Stimulated activated CD4-positive, alpha-beta T cell treated with anti-CD3 and anti-CD28 coated beads, Interleukin-12 subunit alpha, Interleukin-12 subunit beta, amount 100 ng/mL, for 4 hours (primary cell): ENCODE data around the gene NTMT1.
A peak's percentile ranks its signal among the peaks of the same experiment; 100 is the strongest.
"Not testable (repeated sequence)": the region's sequence is repeated elsewhere in the genome, so short reads cannot be mapped to it uniquely, and the experiment has no call there.

ENCODE experiments used
- DNase-seq: peaks from one replicate; pipeline ENCODE4 v3.0.0-alpha.2; 2020

The NTMT1 gene

DNA sequence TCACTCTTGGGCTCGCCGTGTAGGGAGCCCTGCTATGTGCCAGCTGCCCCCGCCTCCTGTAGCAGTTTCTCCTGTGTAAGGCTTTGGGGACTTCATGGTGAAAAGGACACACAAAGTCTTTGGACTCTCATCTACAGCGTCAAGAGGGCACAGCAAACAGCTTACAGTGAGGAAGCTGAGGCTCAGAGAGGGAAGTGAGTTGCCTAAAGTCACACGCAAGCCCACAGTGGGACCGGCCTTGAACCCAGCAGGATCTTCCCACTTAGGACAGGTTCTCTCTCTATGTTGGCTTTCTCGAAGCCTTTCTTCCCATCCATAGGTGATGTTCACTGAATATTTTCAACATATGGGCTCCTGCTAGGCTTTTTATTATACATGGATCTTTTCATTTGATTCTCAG, 29.7 kb downstream of the NTMT1 start:
- DNase-seq: no peak

DNA sequence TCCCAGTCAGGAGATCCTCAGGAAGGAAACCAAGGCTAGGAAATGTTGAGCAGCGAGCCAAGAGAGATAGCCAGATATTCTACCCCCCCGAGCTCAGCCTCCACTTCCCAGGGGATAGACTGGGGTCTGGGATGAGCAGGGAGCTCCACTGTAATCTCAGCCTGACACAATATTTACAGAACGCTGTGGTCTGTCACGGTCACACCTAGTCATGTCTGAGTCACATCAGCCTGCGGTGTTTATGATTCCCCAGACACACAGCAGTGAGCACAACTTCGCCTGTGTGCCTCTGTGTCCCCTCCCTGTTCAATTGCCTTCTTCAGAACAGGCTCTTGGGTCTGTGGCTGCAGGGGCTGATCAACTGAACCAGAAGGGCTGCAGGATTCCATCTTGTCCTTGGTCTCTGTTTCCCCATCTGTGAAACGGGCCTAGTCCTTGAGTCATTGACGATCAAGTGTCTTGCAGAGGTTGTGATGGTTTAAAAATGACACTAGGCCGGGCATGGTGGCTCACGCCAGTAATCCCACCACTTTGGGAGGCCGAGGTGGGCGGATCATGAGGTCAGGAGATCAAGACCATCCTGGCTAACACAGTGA, 30.9 kb downstream of the NTMT1 start:
- DNase-seq: no peak

DNA sequence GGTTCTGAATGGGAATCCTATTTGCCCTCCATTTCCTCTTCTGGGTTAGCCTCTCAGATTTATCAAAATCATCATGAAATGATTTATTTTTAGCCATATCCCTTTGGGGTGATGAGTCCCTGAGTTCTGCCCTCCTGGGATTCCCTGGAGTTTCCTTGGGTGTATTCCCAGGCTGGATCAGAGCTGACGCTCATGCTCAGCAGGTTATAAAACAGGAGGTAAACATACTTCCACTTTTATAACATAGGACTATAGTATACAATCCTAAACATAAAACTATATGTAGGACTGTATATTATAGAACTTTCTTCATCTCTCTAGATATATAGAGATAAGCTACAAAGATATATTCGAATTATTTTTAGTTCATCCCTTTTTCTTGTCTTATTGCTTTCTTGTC, 35.1 kb downstream of the NTMT1 start:
- DNase-seq: no peak

DNA sequence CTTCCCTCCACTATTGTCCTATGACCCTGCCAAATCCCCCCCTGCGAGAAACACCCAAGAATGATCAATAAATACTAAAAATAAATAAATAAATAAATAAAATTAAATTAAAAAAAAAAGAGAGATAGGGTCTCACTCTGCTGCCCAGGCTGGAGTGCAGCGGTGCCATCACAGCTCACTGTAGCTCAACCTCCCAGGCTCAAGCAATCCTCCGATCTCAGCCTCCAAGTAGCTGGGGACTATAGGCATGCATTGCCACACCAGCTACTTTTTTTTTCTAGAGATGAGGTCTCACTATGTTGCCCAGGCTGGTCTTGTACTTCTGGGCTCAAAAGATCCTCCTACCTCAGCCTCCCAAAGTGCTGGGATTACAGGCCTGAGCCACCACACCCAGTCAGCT, 36.3 kb downstream of the NTMT1 start:
- DNase-seq: not testable (repeated sequence)

DNA sequence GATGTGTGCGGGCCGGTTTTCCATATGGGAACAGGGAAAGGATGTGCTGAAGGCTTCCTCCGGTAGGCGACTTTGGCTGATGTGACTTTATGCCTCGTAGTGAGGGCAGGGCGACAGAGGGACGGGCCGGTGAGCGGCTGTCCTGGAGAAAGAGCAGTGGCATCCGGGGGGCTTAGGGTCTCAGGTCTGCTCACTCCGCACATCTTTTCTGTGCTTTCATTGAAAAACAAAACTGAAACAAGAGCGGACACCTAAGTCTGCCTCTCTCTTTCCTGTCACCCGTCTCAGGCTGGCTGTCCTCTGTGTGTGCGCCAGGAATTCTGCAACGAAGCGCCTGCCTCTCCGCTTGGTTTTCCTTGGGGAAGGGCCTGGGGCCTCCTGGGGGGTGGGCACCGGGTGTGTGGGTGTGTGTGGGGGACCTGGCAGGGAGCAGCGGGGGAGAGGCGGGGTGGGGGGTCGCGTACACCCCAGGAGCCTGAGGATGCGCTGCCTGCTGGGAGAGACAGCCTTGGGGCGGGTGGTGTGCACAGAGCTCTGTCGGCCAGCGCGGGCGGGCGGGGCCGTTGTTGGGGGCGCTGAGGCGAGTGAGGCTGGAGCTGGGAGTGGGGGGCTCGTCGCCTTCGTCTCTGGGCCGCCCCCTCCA, 38.9 kb downstream of the NTMT1 start:
- DNase-seq: no peak

DNA sequence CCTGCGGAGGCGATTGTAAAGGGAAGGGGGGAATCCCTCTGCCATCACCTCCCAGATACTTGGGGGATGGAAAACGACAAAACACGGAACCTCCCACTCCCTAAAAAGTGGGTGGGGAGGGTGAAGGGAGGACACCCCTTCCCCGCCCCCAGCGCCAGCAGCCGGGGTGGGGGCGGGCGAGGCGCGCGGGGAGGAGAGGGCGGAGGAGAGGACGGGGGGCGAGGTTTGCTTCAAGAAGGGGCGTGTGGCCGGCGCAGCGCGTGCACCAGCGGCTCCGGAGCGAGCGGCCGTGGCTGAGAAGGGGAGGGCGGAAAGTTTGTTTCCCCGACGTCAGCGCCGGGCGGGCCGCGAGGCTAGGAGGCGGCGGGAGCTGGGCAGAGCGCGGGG, 39.4 kb downstream of the NTMT1 start, which contains the start of gene PRRX2:
Gene PRRX2, plus strand, starts transcription at position 259 of the 387 bp plus-strand sequence. CDS start 221 bp downstream, outside the sequence.
- peak; percentile 39 for DNase-seq

DNA sequence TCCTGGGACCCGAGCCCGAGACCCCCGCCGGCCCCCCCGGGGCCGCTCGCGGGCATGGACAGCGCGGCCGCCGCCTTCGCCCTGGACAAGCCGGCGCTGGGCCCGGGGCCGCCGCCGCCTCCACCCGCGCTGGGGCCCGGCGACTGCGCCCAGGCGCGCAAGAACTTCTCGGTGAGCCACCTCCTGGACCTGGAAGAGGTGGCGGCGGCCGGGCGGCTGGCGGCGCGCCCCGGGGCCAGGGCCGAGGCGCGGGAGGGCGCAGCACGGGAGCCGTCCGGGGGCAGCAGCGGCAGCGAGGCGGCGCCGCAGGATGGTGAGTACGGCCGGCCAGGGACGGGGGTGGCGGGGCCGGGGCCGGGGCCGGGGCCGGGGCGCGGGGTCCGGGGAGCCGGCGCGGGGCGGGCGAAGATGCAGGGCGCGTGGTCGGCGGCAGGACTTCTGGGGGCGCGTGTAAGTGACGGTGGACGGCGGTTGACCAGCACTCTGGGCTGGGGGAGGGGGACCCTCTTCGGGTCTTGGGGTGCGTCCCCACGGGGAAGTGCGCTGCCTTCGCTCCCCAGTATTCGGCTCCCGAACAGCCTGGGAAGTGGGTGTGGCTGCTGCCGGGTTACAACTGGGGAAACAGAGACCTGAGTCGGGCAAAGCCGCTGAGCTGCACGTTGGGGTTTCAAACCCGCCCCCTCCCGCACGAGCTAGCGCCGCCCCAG, 40.0 kb downstream of the NTMT1 start:
- DNase-seq: no peak

DNA sequence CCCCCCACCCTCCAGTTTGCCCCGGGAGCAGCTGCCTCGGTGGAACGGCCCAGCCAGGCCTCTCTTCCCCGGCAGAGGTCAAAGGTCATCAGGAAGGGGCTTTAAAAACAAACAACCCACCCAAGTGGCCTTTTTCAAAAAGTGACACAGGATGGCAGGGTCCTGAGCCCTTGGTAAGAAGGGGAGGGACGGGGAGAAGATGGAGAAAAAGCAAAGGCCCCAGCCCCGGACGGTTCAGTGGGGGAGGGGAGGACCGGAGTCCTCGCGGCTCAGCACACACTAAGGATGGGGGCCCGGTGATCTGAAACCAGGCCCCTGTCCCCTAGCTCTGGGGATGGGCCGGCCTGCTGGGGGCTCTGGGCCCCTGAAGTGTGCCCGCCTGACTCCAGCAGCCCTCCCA, 40.6 kb downstream of the NTMT1 start:
- no peak for DNase-seq

DNA sequence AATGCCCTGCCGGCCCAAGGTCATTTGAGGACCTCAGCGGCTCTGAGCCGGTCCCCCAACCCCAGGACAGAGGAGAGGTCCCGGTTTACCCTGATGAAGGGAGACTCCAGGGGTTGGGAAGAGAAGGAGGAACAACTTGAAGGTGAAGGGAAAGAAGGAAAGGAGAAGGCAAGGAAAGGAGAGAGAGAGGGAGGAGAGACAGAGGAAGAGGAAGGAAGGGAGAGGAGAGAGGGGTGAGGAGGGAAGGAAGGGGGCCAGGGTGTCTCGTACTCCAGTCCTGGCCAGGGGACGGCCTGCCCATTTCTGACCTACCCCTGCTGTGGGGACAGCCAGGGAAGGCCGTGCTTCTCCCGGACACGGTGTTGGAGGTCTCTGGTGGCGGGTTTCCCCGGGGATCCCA, 41.4 kb downstream of the NTMT1 start:
- DNase-seq: no peak

DNA sequence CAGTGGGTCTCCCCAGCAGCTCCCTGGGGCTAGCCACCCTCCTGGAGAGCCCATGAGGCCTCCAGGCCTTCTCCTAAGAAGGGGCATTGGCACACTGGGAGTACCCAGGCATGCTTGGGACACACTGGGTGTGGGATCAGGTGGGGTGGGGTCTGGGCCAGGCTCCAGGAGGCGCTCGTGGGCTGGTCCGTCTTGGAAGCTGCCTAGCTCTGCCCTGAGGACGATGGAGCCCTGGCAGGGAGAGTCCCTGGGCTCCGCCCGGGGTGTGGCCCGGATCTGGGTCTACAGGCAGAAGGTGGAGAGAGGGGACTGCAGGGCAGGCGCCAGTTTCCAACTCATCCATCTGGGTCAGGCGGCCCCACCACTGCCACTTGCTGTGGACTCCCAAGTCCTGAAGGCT, 41.9 kb downstream of the NTMT1 start:
- DNase-seq: no peak

DNA sequence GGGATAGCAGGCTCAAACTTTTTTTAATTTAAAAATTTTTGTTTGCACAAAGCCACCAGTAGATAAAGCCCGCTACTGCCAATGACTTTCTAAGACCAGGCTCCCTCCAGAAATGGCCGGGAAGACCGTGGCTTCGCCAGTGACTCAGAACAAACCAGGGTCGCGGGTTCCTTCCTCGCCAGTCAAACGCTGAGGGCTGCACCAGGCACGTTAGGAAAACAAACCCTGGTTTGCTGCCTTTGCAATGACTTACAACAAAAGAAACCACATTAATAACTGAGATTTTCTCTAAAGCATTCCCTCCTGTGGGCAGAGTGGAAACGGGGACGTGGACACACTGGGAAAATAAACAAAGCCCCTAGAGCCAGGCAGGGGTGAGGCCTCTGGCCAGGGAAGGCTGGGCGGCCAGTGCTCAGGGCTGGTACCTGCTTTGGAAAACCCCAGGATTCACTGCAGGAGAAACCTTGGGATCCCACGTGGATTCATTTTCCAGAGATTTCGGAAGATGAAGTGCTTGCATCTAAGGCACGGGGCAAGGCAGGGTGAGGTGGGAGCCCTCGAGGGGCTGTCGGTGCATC, 43.3 kb downstream of the NTMT1 start:
- no peak for DNase-seq

DNA sequence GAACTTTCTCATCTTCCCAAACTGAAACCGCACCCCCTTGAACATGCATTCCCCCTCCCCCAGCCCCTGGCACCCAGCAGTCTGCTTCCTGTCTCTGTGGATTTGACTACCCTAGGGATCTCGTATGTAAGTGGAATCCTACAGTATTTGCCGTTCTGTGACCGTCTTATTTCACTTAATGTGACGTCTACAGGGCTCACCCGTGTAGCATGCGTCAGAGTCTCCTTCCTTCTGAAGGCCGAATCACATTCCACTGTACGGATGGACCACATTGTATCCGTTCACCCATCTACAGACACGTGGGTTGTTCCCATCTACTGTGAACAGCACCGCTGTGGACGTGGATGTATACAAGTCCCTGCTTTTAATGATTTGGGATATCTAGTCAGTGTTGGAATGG, 44.0 kb downstream of the NTMT1 start:
- no peak for DNase-seq

DNA sequence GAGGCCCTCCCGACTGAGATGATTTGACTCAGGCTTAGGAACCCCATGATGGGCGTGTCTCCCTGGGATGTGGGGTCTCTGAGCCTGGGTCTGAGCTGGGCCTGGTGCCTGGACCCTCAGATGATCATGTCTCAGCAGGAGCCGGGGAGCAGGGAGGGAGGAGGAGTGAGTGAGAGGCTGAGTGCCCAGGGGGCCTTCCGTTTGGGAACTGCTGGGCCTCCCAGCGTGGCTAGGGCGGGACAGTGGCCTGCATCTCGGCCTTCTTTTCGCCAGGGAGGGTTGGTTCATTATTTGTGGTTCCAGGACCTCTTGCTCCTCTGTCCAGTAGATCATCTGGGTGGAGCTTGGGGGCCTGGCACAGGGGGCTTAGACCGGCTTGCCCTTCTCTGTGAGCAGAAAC, 45.1 kb downstream of the NTMT1 start:
- no peak for DNase-seq

DNA sequence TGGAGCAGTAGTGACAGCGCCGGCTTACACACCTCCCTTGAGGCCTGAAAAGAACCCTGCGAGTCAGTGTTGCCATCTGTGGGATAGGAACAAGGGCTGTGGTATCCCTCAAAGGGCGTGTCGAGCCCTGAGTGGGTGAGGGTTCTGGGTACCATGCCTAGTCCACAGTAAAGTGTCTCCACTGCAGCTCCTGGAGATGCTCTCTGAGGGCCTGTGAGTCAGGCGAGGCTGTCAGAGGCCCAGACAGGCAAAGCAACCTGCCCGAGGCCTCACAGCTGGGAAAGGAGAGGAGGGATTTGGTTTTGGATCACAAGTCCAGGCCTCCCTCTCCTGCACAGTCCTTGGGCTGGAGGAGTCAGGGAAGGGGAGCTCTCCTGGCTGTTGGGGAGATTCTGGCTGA, 45.6 kb downstream of the NTMT1 start:
- DNase-seq: no peak

DNA sequence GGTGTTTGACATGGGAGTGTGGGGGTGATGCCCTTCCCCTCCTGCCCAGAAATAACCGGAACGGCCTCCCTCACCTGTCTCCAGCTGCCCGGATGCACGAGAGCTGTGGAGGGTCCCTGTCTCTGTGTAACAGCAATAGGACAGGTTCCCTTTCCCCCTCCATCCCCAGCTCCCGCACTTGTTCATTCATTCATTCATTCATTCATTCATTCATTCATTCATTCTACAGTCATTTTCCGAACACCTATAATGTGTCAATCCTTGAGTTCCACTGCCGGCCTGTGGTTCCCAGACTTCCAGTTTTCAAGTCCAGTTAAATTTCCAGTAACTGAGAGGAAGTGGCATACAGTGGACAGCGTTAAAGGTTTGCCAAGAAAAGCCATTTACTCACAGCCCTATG, 46.7 kb downstream of the NTMT1 start:
- DNase-seq: no peak

DNA sequence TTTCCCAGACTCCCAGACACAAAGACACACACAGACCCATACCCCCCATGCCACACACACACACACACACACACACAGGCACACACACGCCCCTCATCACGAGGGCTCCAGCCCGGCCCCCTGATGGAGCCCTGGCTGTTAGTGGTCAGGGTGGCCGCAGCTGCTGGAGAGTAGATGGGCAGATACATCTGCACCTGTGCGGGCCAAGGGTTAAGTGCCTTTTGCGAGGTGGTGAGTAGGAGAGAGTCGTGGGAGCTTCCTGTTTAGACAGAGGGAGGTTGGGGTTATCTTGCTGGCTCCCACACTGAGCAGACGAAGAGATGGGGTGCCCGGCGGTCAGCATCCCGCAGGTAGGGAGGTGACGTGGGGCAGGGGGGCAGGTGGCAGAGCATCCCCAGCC, 47.6 kb downstream of the NTMT1 start:
- DNase-seq: no peak

DNA sequence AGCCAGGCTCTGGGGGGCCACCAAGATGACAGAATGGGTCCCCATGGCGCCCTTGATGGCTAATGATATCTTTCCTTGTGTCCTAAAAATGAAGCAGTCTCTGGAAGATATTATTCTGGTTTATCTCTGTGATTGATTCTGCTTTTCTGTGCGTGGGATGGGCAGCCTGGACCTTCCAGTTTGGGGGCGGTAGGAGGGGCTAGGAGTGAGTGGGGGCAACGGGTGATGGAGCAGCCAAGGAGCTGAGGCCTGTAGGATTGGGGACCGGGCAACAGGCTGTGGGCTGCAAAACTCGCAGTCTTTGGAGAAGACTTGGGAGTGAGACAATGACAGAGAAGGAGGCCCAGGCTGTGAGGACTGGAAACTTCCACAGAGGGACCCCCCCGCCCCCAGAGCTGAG, 48.3 kb downstream of the NTMT1 start:
- no peak for DNase-seq

DNA sequence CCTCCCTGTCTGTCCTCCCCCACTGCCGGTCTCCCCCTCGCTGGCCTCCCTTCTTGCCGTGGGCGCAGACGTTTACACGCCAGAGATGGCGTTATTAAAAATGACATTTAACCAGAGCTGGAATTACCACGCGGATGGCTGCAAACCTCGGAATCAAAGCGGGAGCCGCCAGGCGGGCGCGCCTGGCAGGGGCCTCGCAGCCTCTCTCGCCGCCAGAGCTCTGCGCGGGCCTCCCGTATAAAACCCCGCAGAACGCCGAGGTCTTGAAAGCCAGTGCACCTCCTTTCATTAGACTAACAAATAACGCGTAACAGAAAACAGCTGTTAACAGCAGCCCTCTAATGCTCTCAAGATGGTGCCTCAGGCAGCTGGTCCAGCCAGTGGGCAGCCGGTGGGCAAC, 49.7 kb downstream of the NTMT1 start:
- DNase-seq: no peak

DNA sequence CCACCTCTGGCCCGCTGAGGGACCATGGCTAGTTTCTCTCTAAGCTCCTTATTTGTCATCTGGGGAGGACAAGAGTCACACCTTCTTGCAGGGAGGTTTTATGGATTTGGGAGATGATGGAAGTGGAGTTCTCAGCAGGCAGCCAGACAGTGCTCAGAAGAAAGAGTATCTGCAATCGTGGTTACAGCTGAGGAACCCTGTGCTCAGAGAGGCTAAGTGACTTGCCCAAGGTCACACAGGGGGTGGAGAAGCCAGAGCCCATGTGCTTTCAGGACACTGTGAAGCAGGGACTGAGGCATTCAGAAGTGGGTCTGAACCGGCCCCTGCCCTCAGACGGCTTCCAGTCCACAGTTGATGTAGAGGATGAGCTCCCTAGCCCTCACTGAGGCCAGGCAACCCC, 50.3 kb downstream of the NTMT1 start:
- DNase-seq: no peak

DNA sequence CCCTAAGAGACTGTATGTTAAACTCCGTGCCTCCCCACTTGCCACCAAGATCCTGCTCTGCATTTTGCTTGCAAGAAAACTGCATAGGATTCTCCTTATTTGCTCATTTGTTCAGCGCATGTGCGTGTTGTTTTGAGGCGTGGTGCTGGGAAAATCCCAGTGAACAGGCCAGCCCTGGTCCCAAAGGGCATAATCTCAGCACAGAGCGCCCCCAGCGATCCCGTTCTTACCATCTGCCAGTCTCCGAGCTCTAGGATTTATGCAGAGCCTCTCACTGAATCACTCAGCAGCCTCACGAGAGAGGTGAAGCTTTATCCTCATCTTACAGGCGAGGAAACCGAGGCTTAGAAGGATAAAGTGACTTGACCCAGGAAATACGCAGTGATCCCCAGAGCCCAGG, 51.0 kb downstream of the NTMT1 start:
- DNase-seq: no peak

DNA sequence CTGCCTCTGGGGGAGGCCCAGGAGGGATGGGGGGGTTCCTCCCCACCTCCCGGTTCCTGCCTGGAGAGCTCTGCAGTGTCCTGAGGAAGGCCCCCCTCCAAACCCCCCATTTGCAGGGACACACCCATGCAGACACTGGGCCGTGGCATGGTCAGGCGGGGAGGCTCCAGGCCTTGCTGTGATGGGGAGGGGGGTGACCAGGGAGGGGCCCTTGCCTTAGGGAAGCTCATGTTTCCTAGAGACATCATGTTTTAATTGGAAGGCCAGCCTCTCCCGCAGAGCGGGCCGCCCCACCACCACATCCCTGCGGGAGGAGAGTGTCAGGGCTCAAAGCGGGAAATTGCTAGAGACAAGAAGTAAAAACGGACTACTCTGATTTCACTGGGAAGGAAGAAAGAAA, 51.5 kb downstream of the NTMT1 start:
- DNase-seq: no peak

DNA sequence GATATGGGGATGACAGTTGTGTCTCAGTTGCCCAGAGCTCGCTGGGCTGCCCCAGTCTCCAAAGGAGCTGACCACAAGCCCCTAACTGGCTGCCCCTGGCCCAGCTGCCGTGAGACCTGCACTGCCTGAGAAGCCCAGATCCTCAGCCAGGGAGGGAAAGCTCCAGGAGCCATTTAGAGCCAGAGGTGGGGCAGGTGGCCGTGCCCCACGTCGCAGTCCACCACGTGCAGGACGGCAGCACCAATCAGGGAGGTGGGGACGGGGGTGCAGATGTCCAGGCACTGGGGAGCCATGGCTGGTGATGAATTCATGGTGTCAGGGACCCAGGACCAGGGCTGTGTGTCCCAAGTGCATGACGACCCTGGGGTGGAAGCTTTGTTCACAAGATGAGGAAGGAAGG, 52.9 kb downstream of the NTMT1 start:
- no peak for DNase-seq

DNA sequence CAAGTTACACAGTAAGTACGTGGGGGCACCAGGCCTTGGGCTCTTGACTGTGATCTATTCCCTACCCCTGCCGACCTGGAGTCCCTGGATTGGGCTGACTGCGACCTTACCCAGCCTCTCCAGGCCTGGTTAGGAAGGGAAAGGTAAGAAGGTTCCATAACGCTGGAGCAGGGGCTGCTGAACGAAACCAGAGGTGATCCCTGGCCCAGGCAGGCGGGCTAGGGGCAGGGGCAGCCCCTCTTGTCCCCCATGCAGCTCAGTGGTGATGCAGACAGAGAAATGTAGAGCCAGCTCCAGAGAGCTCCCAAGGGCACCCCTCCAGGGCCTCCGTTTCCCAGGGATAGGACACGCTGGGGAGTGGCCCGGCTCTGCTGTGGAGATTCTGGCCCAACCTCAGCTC, 53.6 kb downstream of the NTMT1 start:
- DNase-seq: no peak

DNA sequence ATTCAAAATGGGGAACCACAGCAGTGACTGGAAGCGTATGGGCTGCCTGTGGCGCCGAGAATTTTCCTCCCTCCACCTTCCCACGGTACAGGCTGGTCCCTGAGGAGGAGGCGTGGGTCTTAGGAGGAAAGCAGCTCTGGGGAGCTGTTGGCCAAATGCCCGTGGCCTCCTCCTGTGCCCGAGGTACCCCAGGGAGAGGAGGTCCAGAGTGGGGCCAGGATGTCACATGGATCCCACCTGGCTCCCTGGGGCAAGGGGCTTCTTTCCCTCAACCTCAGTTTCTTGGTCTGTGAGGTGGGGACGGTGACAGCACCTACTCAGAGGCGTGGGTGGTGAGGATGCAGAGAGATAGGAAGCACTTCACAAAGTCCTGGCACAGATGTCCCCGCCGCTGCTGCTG, 56.0 kb downstream of the NTMT1 start:
- no peak for DNase-seq
